A673 (cell line): ENCODE results near the gene PRKCSH.

Source experiments
- EZH2 ChIP-seq: fragments of 200-600 bp; sonication (generic); IDR thresholded peaks from 2 replicates; pipeline ENCODE4 v1.6.1; 2017; ENCODE audit warnings: borderline replicate concordance, low read depth, mild to moderate bottlenecking, mixed read lengths, antibody characterized with exemption, low read length; ENCODE audit not compliant: poor library complexity, severe bottlenecking
- TF ChIP-seq, protein P1 (sequence below): fragments of 300-800, 200-600 bp; sonication (generic); conservative IDR thresholded peaks from 2 replicates; pipeline ENCODE4 v1.5.1; 2017; ENCODE audit warnings: low read depth, mild to moderate bottlenecking, antibody characterized with exemption, low read length, moderate library complexity, mixed read lengths

DNA sequence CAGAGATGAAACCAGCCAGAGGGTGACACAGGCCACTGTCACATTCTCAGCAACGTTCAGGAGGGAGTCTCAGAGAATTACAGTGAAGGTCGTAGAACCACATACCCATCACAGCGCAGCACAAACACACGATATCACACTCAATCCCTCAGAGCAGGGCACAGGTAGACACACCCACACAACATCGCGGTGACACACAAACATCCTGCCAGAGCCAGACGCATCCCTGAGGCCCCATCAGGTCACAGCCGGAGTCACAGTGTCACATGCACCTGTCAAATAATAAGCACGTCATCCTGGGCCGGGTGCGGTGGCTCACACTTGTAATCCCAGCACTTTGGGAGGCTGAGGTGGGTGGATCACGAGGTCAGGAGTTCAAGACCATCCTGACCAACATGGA lies 28.0 kb downstream of the PRKCSH start:
- TF ChIP-seq, protein P1, sequence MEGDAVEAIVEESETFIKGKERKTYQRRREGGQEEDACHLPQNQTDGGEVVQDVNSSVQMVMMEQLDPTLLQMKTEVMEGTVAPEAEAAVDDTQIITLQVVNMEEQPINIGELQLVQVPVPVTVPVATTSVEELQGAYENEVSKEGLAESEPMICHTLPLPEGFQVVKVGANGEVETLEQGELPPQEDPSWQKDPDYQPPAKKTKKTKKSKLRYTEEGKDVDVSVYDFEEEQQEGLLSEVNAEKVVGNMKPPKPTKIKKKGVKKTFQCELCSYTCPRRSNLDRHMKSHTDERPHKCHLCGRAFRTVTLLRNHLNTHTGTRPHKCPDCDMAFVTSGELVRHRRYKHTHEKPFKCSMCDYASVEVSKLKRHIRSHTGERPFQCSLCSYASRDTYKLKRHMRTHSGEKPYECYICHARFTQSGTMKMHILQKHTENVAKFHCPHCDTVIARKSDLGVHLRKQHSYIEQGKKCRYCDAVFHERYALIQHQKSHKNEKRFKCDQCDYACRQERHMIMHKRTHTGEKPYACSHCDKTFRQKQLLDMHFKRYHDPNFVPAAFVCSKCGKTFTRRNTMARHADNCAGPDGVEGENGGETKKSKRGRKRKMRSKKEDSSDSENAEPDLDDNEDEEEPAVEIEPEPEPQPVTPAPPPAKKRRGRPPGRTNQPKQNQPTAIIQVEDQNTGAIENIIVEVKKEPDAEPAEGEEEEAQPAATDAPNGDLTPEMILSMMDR, result no peak
- no peak for TF ChIP-seq EZH2
